NCI-H226 (cell line): ENCODE measurements around the gene PDE4B.
"Not testable (repeated sequence)": the region's sequence is repeated elsewhere in the genome, so short reads cannot be mapped to it uniquely, and the experiment has no call there.

Experiments used
- DNase-seq: peaks from one replicate; pipeline ENCODE4 v3.0.0-alpha.2; 2015

Gene PDE4B

DNA sequence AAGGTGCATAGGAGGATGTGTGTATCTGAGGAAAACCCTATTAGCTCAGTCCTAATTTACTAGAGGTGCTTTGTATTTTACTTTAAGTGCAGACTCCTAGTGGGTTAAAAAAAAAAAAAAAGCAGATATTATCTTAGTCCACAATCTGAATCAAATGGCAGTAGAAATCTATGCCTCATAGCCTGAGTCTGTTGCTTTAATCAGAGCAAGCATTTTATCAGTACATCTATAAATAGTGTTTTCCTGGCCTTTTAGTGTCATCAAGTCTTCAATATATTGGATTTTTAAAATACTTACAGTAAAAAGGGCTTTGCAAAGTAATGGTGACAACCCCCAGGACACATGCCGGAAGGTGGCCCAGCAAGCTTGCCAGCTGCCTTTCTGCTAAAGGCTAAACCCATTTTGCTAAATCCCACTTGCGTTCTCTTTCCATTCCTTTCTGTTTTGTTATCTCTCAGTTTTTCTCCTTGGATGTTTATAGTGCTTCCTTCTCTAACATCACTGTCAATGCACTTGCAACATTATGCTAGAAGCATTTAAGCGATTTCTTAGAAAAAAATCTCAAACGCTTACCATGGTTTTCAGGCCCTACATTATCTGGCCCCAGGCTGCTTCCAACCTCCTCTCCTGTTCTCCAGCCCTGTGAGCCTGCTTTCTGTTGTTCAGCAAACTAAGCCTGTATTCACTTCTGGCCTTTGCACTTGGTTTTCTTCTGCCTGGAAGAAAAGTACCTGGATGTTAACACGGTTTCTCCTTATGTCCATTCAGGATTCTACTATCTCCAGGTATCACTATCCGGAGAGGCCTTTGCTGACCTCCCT is 206.3 kb downstream of the PDE4B start:
- no peak for DNase-seq

DNA sequence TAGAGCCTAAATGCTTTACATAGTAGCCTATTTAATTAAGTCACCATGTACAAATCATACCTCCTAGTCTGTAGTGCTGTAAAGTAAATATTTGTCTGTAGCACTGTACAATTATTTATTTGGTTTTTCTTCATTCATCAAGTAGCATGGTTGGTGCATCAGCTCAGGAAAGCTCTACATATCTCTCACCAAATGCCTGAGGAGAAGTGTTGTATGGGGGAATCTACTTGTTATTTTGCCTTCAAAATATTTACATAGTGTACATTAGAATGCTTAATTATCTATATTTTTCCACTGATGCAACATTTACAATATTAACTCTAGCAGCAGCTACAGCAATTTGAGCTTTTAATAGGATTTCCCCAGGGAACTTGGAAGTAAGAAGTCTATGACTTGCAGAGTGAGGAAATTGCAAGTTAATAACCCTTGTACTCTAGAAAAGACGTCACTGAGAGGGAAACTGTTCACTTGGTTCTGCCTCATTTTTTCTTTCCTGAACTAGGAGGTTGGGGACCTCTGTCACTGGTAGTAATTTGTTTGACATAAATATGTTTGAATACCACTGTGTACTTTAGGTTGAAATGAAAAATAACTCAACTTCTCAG is 207.4 kb downstream of the PDE4B start:
- DNase-seq, result no peak

DNA sequence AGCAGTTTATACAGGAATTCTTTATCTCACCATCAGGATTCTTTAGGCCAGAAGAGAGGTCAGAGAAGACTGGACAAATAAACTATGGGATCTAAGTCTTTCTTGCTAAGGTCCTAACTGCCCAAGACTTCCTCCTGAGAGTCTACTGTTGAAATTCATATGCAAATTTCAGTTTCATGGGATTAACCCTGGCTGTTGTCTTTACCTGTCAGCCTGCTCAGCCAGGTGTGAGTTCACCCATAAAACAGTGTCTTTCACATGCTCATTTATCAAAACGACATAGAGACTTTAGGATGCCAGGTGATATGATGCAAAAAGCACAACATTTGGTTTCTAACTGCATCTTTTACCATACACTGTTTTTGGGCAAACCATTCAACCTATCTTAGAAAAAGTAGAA is 211.0 kb downstream of the PDE4B start:
- no peak for DNase-seq

DNA sequence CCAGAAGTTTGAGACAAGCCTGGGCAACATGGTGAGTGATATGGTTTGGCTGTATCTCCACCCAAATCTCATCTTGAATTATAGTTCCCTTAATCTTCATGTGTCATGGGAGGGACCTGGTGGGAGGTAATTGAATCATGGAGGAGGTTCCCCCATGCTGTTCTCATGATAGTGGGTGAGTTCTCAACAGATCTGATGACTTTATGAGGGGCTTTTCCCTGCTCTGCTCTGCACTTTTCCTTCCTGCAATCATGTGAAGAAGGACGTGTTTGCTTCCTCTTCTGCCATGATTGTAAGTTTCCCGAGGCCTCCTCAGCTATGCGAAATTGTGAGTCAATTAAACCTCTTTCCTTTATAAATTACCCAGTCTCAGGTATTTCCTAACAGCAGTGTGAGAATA is 213.8 kb downstream of the PDE4B start:
- DNase-seq, result not testable (repeated sequence)

DNA sequence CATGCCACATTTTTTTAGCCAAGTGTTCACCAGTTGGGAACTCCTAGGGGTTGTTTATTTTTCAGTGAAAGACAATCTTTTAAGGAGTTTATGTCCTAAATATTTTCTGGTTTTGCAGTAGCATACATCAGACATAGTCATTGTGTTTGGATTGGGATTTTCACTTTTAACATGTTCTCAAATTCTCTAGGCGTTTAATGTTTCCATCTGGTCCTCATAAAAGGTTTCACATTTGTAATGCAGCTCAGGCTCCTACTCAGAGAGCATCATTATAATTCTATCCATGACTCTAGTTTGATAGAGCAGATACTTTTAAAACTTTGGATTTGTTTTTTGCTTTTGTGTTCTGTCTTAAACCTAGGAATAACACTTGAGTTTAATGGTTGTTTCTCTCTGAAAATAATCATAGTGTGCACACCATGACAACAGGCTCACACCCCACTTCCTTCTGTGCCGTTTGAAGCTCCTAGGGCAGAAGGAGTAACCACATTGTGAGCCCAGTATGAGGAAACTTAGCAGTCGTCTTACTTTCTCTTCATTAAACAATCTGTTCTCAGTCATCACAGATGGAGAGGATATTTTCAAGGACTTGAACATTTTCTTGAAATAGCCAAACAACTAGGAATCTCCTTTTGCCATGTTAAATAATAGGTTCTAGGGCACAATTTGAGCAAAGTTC is 219.6 kb downstream of the PDE4B start:
- DNase-seq, result no peak

DNA sequence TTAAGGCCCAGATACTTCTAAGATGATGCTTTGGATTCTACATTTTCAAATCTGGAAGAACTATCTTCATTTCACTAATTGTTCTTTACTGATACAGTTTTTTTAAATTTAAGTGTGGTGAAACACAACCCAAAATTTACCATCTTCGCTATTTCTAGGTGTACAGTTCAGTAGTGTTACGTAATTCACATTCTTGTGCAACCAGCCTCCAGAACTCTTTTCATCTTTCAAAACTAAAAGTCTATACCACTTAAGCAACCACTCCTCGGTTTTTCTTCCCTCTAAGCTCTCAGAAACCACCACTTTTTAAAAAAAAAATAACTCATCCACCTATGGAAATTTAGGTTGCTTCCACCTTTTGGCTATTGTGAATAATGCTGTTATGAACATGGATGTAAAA is 220.7 kb downstream of the PDE4B start:
- no peak for DNase-seq

DNA sequence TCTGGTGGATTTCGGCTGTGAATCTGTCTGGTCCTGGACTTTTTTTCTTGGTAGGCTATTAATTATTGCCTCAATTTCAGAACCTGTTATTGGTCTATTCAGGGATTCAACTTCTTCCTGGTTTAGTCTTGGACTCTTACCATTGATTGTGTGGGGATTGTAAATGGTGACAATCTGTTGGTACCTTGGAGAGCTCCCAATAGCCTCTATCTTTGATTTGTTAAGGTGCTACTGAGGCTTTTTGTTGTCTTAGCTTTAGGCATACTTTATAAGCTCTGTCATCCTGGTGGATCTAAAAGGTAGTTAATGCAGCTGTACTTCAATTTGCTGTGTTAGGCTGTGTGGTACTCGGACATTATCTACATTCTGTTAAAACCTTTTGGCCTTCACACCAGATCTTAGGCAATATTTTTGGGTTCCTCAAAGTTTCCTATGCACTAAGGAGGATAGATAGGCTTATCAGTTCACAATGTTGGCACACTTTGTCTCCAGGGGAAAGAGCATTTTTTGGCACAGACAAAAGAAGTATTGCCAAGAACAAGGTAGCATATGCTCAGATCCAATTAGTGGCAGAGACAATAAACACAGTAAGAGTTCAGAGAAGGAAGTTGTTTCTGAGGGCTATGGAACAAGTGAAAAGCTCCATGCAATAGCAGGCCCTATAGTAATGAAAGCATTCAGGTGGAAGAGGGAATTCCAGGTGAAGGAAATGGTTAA is 230.4 kb downstream of the PDE4B start:
- no peak for DNase-seq

DNA sequence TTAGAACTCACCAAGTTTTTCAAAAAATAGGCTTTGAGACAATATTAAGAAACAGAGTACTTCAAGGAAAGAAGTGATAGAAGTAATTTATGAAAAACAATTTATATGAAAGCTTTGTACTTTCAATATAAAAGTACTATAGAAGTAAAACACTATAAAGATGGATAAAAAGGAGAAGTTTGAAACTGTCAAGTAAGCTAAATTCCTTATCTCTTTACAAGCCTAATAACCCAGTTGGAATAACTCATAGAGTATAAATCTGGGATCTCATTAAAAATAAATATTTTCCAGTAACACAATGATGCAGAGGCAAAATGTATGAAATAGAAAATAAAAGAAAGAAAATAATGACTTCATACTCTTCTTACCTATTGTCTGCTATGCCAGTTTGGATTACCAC is 232.5 kb downstream of the PDE4B start:
- DNase-seq, result no peak

DNA sequence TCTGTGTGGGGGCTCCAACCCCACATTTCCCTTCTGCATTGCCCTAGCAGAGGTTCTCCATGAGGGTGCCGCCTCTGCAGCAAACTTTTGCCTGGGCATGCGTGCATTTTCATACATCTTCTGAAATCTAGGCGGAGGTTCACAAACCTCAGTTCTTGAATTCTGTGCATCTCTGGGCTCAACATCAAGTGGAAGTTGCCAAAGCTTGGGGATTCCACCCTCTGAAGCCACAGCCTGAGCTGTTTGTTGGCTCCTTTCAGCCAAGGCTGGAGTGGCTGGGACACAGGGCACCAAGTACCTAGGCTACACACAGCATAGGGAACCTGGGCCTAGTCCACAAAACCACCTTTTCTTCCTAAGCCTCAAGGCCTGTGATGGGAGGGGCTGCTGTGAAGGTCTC is 235.3 kb downstream of the PDE4B start:
- DNase-seq, result no peak

DNA sequence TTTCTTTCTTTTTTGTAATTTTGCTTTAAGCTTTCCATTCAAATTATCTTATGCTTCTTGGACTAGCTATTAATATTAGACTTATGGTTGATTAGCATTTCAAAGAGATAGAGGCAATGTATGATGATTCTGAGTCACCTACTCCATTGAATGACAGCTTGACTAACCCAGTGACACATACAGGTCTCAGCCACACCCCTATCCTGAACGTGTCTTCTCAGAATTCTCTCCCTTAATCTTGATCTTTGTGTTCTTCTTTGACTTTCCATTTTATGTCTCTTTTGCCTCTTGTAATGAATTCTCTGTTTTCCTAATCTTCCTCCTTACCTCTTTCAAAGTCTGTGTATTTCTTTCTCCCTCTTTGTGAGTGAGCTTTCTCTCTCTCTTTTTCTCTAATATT is 241.1 kb downstream of the PDE4B start:
- no peak for DNase-seq

DNA sequence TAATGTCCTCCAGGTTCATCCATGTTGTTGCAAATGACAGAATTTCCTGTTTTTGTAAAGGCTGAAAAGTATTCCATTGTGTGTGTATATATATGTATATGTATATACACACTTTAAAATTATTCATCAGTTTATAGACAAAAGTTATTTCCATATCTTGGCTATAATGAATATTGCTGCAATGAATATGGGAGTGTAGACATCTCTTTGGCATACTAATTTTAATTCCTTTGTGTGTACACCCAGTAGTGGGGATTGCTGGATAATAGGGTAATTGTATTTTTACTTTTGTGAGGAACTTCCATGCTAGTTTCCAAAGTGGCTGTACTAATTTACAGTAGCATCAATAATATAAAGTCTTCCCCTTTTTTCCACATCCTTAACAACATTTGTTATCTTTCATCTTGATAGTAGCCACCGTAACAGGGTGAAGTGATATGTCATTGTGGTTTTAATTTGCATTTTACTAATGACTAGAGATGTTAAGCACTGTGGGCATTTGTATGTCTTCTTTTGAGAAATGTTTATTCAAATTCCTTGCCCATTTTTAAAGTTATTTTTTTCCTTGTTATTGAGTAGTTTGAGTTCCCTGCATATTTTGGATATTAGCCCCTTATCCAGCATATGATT is 243.0 kb downstream of the PDE4B start:
- no peak for DNase-seq

DNA sequence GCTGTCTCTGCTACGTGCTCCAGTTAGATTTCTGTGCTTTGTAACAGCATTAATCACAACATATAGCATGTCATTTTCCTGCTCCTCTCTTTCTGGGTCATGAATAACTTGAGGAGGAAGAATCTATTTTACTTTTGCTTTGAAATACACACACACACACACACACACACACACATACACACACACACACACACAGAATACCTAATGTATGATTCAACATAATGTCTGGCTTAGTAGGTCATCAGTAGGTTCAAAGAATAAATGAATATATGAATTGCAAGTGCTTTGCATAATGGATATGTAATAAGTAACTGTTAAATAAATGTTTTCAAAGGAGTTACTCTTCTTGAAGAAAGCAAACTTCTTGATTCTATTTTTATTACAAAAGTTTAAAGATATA is 249.0 kb downstream of the PDE4B start:
- DNase-seq, result no peak

DNA sequence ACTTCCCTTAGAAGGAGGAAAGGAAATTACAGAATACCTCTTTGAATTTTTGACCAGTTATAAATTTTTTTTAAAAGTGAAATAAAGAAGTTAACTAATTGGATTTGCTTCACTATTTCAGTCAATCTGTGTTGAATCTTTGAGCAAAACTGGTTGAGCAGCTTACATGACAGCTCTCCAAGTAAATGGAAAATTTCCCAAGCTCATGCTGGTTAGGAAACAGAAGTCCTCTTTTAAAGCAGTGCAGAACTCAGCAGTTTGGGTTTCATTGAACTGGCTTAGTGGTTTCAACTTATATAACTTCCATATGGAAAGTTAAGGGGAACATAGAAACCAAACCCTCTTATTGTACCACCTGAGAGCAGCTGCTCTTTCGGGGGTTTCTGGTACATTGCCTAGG is 250.5 kb downstream of the PDE4B start:
- no peak for DNase-seq

DNA sequence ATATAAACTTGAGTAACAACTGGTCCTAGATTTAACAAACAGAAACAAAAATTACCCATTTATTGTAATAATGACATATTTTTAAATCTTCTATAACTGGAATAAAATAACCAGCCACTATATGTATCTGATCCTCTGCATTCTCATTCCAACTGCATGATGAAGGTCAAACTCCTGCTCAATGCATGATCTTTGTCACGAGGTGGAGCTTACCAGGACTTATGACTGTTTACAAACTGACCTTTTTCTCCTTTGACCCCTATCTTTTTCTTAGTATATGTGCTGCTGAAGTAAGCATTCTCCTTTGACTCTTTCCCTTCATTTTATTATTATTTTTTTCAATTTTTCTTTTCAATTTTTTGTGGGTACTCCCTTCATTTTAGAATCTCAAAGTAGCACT is 252.2 kb downstream of the PDE4B start:
- no peak for DNase-seq

DNA sequence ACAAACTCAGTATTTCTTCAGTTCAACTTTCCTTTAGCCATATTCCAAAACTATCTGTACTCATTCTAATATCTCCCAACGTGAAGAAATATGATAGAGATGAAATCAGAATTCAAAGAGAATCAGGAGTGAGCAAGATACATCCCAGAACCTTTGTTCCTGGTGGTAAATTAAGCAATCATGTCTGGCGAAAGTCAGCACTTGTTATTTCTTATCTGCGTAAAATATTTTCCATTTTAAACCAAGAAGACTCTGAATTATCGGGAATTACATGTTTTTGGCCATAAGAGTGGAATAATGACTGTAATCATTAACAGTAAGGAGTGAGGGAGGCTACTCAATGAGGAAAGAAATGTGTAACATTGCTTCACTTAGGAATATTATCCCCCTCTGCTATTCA is 253.7 kb downstream of the PDE4B start:
- DNase-seq, result no peak

DNA sequence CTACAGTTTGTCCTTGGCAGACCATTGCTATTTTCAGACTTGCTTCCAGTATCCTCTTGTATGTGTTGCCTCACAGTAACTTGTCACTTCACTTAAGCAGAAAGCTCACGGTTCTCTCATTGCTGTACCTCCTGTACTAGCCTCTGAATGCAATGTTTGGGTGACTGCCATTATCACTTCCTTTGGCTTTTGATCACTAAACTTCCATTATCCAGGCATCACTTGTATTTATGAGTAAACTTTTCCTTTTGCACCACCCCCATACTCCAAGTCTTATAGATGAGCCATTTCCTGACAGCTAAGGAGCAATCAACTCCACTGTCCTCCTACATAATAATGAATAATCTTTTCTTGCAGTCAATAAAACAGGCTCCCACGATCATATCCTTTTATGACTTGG is 255.3 kb downstream of the PDE4B start:
- DNase-seq, result no peak

DNA sequence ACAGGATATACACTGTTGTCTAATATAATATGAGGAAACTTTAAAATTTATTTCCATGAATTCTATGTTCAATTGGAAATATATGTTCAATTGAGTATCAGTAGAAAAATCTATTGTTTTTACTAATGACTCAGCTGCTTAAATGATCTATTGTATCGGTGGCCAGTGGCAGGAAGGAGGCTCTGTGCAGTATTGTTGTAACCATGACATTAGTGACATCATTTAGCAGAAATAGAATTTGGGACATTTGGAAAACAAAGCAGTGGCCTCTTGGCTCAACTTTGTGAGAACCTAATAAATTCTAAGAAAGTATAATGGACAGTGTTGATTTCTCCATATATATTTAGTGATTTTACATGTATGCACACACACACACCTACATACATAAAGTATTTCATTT is 257.4 kb downstream of the PDE4B start:
- no peak for DNase-seq

DNA sequence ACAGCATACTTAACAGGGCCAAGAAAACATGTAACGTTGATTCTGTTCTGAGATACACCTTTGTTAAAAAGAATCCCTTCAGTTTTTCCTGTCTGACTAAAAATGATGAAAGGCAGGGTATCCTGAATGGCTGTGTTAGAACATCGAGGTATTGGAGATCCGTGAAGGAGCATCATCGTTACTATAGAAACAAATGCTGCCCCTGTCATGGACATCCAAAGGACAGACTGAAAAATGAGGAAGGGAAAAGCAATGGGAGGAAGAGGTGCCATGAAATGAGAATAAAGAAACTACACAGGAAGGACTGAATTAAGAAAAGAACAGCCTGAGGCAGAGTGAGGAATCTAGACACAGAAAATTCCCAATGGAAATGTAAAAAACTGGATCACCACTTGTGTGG is 257.9 kb downstream of the PDE4B start:
- DNase-seq, result no peak

DNA sequence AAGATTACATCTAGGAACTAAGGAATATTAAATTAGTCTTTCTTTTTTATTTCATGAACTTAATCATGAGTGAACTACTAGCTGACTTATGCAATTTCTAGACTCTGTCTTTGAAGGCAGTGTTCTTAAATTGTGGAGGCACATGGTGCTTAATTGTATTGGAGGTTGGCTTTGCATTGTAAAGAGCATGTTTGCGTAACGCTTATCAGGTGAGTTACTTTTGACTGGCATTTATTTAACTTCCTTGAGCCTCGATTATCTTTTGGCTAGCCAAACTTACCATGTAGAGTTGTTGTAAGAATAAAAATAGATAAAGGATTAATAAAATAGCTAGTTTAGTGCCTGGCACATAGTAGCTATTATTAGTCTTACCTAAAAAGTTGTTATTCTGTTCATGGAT is 262.4 kb downstream of the PDE4B start:
- DNase-seq, result no peak

DNA sequence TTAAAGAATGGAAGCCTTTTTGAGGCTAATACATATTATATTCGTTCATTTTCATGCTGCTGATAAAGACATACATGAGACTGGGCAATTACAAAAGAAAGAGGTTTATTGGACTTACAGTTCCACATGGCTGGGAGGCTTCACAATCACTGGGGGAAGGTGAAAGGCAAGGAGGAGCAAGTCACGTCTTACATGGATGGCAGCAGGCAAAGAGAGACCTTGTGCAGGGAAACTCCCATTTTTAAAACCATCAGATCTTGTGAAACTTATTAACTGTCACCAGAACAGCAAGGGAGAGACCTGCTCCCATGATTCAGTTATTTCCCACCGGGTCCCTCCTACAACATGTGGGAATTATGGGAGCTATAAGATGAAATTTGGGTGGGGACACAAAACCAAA is 264.8 kb downstream of the PDE4B start:
- DNase-seq, result not testable (repeated sequence)

DNA sequence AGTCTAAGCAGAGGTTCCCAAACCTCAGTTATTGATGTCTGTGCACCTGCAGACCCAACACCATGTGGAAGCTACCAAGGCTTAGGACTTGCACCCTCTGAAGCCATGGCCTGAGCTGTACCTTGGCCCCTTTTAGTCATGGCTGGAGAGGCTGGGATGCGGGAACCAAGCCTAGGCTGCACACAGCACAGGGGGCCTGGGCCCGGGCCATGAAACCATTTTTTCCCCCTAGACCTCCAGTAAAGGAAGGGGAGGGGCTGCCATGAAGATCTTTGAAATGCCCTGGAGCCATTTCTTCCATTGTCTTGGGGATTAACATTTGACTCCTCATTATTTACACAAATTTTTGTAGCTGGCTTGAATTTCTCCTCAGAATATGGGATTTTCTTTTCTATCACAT is 265.9 kb downstream of the PDE4B start:
- no peak for DNase-seq

DNA sequence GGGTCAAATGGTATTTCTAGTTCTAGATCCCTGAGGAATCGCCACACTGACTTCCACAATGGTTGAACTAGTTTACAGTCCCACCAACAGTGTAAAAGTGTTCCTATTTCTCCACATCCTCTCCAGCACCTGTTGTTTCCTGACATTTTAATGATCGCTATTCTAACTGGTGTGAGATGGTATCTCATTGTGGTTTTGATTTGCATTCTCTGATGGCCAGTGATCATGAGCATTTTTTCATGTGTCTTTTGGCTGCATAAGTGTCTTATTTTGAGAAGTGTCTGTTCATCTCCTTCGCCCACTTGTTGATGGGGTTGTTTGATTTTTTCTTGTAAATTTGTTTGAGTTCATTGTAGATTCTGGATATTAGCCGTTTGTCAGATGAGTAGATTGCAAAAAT is 274.5 kb downstream of the PDE4B start:
- not testable (repeated sequence) for DNase-seq
